ENCODE measurements around the gene HOXB3. TPM values are rescaled to one million over a fixed set of nuclear protein-coding genes. Genes with fewer than 3 reads are reported as not detected.

Gene HOXB3
- total RNA-seq, 1 experiment from 2014 or later, result 6.0 TPM

DNA sequence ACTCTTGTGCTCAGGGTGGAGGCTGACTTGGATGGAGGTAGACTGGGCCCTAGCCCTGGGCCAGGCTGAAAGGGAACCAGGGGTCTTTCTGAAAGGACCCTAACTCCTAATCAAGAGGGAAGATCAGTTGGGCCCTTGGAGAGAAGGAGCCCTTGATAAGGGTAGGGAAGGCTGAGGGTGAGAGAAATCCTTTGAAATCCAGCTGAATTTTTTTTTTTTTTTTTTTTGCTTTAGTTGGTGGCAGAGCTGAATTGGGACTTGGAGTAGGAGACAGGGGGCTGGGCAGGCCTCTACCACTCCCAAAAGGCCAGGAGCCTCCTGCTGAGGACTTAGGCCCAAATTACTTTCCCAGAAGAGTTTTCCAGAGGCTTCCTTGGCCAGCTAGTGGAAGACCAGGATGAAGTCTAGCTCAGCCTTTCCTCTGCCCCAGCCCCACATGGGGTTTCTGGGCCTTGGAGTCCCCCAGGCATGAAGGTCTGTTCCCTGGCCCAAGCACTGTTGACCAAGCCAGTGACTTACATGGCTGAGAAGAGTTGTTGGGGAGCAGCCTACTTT is 643 bp upstream of the HOXB3 start:
- H3K27ac ChIP-seq (ENCODE audit: low read length), result no peak overlapping the region
- peaks cover 14% of the 10 kb centered on the region for H3K4me1 ChIP-seq (ENCODE audit: insufficient read depth, low read length)
- POLR2A ChIA-PET (ENCODE audit: unreplicated experiment), result no interaction called here

DNA sequence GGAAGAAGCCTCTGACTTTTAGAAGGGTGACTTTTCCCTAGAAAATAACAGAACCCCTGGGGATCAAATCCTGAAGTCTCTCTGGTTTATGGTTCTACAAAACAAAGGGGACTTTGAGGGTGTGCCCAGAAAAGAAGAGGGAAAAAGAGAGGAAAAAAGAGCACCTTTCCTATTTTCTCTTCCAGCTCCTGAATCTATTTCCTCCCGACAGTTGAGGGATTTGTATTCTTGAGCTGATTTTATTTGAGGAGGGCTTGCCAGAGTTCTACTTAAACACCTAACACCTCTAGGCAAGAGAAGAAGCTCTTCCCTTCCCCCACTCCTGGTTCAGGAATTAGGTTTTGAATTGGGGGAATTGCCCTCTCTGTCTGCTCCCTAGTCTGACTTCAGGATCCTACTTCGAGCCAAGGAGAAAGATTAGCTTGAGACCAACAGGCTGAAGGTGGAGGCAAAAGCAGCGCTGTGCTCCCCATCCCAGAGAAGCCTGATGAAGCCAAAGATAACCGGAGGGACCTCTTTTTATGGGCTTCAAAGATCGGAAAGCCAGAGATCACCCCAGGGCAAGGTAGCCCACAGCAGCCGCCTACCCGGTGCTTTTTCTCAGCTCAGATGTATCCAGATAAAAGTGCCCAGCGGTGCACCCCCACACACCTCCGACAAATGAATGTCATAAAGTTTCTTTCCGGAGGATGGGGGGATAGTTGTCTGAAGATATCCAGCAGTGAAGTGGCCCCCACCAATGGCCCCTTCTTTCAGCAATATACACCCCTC is 796 bp downstream of the HOXB3 start:
- no peaks in the 10 kb centered on the region for H3K27me3 ChIP-seq (ENCODE audit: low read length)
- 0 out of 2 replicates have a peak, but pooled peaks cover under 1% of the 10 kb centered on the region for H3K79me2 ChIP-seq (ENCODE audit: low read length)
- no peaks in the 10 kb centered on the region for H3F3A ChIP-seq (ENCODE audit: low read length, unreplicated experiment)
- no peak overlapping the region for H3K9ac ChIP-seq (ENCODE audit: low read length)
- no peak for DNase-seq
- no peak overlapping the region for H3K4me3 ChIP-seq (ENCODE audit: low read length)
- H3K4me2 ChIP-seq (ENCODE audit: low read length), result no peak overlapping the region
- H3K9me3 ChIP-seq (ENCODE audit: low read length), result no peaks in the 10 kb centered on the region
- CTCF ChIA-PET, result interaction anchor here (1.6 kb wide), 1 partner anchor 255 kb away, joined by 3 read pairs; no protein-coding TSS in a partner anchor
- H3K9me2 ChIP-seq (replicated peaks; ENCODE audit: low read length), result no peaks in the 10 kb centered on the region
- H3K27ac ChIP-seq (ENCODE audit: low read length), result no peak overlapping the region
- no peak overlapping the region for H2AFZ ChIP-seq (ENCODE audit: low read length)
- POLR2A ChIA-PET (ENCODE audit: unreplicated experiment), result no interaction called here
- H4K20me1 ChIP-seq (ENCODE audit: low read length), result no peaks in the 10 kb centered on the region
- H3K36me3 ChIP-seq (ENCODE audit: low read depth, low read length), result no peaks in the 10 kb centered on the region
- intact Hi-C loops (cut with micrococcal nuclease), result no loop called here
- BruUV-seq (replicated peaks), result no TSS peak
- ATAC-seq, result no peak
- TF ChIP-seq EZH2 (IDR thresholded peaks at IDR 0.05; ENCODE audit: low read length, unreplicated experiment), result no peak
- TF ChIP-seq, protein P1, sequence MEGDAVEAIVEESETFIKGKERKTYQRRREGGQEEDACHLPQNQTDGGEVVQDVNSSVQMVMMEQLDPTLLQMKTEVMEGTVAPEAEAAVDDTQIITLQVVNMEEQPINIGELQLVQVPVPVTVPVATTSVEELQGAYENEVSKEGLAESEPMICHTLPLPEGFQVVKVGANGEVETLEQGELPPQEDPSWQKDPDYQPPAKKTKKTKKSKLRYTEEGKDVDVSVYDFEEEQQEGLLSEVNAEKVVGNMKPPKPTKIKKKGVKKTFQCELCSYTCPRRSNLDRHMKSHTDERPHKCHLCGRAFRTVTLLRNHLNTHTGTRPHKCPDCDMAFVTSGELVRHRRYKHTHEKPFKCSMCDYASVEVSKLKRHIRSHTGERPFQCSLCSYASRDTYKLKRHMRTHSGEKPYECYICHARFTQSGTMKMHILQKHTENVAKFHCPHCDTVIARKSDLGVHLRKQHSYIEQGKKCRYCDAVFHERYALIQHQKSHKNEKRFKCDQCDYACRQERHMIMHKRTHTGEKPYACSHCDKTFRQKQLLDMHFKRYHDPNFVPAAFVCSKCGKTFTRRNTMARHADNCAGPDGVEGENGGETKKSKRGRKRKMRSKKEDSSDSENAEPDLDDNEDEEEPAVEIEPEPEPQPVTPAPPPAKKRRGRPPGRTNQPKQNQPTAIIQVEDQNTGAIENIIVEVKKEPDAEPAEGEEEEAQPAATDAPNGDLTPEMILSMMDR (conservative IDR thresholded peaks at IDR 0.05; ENCODE audit: low read depth, low read length), result no peak
- TF ChIP-seq EZH2phosphoT487 (IDR thresholded peaks at IDR 0.05; ENCODE audit: borderline replicate concordance, low read length), result no peak
- H3K4me1 ChIP-seq (ENCODE audit: insufficient read depth, low read length), result peaks cover 18% of the 10 kb centered on the region

More for the DNA sequence above, 643 bp upstream of the HOXB3 start:
- no peaks in the 10 kb centered on the region for H3K9me2 ChIP-seq (replicated peaks; ENCODE audit: low read length)
- no peaks in the 10 kb centered on the region for H3K27me3 ChIP-seq (ENCODE audit: low read length)
- no TSS peak for BruUV-seq (replicated peaks)
- no peaks in the 10 kb centered on the region for H4K20me1 ChIP-seq (ENCODE audit: low read length)
- CTCF ChIA-PET, result interaction anchor here (0.7 kb wide), 1 partner anchor 326 kb away, joined by 4 read pairs; no protein-coding TSS in a partner anchor
- TF ChIP-seq EZH2 (IDR thresholded peaks at IDR 0.05; ENCODE audit: low read length, unreplicated experiment) (no peak), EZH2phosphoT487 (IDR thresholded peaks at IDR 0.05; ENCODE audit: borderline replicate concordance, low read length) (no peak)
- TF ChIP-seq, protein P1 (conservative IDR thresholded peaks at IDR 0.05; ENCODE audit: low read depth, low read length), result no peak
- H3K36me3 ChIP-seq (ENCODE audit: low read depth, low read length), result no peaks in the 10 kb centered on the region
- H3K79me2 ChIP-seq (ENCODE audit: low read length), result no peaks in the 10 kb centered on the region
- ATAC-seq (no peak), DNase-seq (no peak)
- H3K9me3 ChIP-seq (ENCODE audit: low read length), result no peaks in the 10 kb centered on the region
- no peak overlapping the region for H3K4me3 ChIP-seq (ENCODE audit: low read length)
- H2AFZ ChIP-seq (ENCODE audit: low read length), result no peak overlapping the region
- intact Hi-C loops (cut with micrococcal nuclease), result no loop called here
- no peak overlapping the region for H3K9ac ChIP-seq (ENCODE audit: low read length)
- H3K4me2 ChIP-seq (ENCODE audit: low read length), result no peak overlapping the region
- no peaks in the 10 kb centered on the region for H3F3A ChIP-seq (ENCODE audit: low read length, unreplicated experiment)

DNA sequence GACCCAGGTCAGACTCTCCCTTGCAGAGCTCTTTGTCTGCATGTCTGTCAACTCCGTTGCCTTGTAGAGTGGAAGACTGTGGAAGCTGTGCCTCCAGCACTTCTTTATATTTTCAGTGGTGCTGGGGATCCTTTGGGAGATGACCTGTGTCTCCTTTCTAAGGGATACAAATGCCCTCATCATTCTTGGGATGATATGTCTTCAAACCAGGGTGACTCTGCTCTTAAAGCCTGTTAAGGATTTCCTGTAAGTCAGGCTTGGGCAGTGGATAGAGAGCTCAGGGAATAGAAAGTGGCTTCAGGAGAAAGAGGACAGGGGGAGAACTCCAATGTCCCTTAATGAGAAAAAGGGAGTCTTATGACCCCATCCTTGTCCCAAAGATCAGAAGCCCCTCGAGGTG is 1.5 kb downstream of the HOXB3 start:
- intact Hi-C loops (cut with micrococcal nuclease), result no loop called here
- ChIA-PET CTCF (interaction anchor here (1.6 kb wide), 1 partner anchor 255 kb away, joined by 3 read pairs; no protein-coding TSS in a partner anchor), POLR2A (ENCODE audit: unreplicated experiment) (no interaction called here)
- Histone ChIP-seq H3K36me3 (ENCODE audit: low read depth, low read length) (no peaks in the 10 kb centered on the region), H3K9me2 (replicated peaks; ENCODE audit: low read length) (no peaks in the 10 kb centered on the region), H3F3A (ENCODE audit: low read length, unreplicated experiment) (no peaks in the 10 kb centered on the region), H3K4me1 (ENCODE audit: insufficient read depth, low read length) (peaks cover 22% of the 10 kb centered on the region), H2AFZ (ENCODE audit: low read length) (no peak overlapping the region), H3K27ac (ENCODE audit: low read length) (no peak overlapping the region), H3K4me3 (ENCODE audit: low read length) (no peak overlapping the region), H3K27me3 (ENCODE audit: low read length) (no peaks in the 10 kb centered on the region), H3K79me2 (ENCODE audit: low read length) (0 out of 2 replicates have a peak, but pooled peaks cover 6% of the 10 kb centered on the region), H3K9ac (ENCODE audit: low read length) (no peak overlapping the region), H3K4me2 (ENCODE audit: low read length) (no peak overlapping the region), H4K20me1 (ENCODE audit: low read length) (no peaks in the 10 kb centered on the region), H3K9me3 (ENCODE audit: low read length) (no peaks in the 10 kb centered on the region)
- TF ChIP-seq, protein P1 (conservative IDR thresholded peaks at IDR 0.05; ENCODE audit: low read depth, low read length), result no peak
- TF ChIP-seq EZH2phosphoT487 (IDR thresholded peaks at IDR 0.05; ENCODE audit: borderline replicate concordance, low read length), result no peak
- TF ChIP-seq EZH2 (IDR thresholded peaks at IDR 0.05; ENCODE audit: low read length, unreplicated experiment), result no peak
- DNase-seq (no peak), ATAC-seq (no peak)
- no TSS peak for BruUV-seq (replicated peaks)
